HG03045 (cell line): ENCODE measurements around the gene PHAF1.

Source experiments
- ATAC-seq: cut with Tn5 transposase; IDR thresholded peaks from one replicate; pipeline ENCODE4 v1.9.1; 2021; ENCODE audit warnings: mild to moderate bottlenecking, moderate library complexity; ENCODE audit not compliant: unreplicated experiment

PHAF1 gene

GRCh38 chr16:67146523-67147357 lies 37.0 kb downstream of the PHAF1 start:
- ATAC-seq: no peak

- ATAC-seq: no peak
Measured at GRCh38 chr16:67147437-67148140, 37.8 kb downstream of the PHAF1 start.

DNA sequence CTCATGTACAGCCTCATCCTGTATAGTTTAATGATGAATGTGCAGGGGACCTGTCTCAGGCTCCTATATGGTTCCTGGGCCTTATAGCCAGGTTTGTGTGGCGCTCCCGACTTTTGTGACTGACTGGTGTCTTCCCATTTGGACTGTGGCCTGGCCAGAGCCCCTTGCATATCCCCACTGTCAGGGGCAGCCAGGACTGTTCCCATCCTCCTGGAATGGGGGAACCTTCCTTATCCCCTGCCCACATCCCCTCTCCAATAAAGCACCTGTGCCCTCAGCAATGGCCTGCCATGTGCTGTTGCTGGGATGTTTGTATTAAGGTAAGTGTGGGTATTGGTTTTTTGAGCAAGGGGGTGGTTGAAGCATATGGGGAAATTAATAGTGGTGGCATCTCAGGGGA lies 38.5 kb downstream of the PHAF1 start:
- ATAC-seq: no peak

- ATAC-seq: no peak
Measured at GRCh38 chr16:67148656-67149275, 39.0 kb downstream of the PHAF1 start.

DNA sequence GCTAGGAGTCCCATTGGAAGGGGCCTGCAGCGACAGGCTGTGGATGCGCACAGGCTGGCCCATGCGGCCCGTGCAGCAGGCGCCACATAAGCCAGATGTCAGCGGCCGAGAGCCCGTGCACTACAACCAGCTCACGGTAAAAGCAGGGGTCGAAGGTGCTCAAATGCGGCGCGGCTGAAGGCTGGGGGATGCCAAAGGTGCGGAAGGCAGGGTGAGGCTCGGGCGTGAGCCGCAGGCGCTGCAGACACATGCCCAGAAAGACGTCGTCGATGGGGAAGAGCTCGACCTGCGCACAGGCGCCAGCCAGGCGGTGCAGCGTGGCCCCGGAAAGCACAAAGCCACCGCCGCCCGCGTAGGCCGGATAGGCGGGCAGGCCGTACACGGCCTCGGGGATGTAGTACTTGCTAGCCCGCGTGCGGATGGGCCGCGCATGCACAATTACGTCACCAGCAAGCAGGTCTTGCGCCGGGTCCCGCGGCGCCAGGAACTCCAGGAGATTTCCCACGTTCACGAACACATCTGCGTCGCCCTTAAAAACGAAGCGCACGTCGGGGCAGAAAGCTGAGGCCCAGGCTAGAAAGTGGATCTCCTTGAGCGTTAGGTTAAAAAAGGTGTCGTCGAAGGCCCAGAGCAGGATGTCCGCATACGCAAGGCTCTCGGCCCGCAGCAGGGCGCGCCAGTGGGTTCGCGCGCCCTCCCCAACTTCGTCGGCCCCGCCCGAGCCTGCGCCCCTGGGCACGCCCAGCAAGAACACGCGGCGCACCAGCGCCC lies 39.7 kb downstream of the PHAF1 start:
- ATAC-seq: no peak

DNA sequence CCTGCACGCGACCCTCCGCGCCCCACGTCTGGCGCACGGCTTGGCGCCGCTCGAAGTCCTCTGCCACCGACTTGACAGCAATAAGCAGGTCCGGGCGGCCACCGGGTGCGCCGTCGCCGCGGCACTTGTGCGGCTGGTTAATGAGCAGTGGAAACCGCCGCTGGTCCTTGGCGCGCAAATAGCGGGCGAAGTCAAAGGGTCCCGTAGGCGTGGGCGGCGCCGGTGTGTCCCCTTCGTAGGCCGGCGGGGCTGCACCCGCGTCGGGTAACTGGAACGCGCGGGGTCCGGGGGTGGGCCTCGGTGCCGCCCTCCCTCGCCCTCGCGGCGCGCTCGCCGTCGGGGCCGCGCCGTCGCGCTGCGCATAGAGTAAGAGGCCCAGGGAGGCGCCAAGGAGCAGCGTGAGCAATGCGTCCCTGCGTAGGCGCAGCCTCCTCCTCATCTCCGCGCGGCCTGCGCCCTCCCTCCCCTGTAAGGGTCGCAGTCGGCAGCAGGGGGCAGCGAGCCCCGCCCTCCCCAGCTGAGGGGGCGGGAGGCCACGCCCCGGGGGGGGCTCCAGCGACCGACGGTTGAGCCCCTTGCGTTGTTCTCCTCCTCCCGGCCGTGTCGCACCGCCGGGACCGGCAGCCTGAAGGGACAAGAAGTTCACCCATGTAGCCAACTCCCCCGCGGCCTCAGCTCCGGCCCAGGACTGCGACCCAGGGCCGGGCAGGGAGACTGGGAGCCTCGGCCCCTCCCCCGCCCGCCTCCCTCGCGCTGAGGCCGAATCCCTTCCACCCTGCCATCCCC lies 40.5 kb downstream of the PHAF1 start:
- peak; percentile 38 for ATAC-seq

DNA sequence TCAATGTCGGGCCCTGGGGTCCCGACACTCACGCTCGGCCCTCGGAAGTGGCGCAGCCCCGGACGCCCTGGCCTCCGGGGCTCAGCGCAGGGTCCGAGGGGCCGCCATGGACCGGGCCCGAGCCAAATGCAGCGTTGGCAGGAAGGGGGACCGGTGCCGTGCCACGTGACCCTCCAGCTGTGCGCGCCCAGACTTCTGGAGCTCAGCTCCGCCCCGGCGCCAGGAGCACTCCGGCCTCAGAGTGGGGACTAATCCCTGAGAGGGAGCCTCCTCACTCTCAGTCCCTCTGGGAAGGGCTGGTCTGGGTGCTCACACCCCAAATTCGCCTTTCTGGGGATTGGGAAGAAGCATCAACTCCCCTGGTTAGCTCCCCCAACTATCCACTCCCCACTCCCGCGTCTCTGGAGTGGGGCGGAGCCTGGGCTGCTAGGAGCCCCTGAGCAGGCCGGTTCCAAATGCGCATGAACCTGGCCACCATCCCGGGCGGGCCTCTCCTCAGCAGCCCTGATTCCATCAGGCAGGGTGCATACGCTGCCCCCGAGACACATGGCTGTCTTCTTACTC lies 41.2 kb downstream of the PHAF1 start, which contains the start of gene B3GNT9:
Gene B3GNT9, minus strand, starts transcription at position 166 of the 564 bp plus-strand sequence. CDS start 513 bp downstream, outside the sequence.
- peak; percentile 55 for ATAC-seq

DNA sequence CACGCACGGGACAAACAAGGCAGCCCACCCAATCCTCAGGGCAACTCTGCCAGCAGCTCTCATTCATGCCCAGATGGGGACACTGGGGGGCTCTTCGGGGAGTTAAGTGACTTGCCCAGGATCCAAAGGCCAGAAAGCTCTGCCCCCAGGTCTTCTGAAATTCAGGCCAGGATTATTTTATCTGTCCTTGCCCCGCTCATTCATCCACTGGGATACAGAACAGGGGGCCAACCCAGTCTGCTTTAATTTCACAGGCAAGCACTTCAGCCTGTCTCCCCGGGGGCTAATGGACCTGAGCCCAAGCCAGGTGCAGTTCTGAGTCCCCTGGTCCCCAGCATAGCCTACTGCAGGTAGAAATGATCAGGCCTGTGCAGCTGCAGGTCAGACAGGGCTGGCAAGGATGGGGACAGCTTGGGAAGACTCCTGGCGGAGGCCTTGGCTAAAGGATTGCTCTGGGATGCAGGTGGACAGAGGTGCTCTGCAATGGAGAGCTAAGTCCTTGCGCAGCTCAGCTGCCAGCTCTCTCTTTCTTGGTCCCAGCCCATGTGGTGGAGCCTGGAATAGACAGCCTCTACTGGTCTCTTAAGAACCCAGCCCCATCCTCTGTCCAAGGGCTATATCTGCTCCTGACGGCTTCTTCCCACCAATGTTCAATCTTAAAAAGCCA lies 41.8 kb downstream of the PHAF1 start:
- no peak for ATAC-seq

- ATAC-seq: no peak
Measured at GRCh38 chr16:67154578-67155294, 45.0 kb downstream of the PHAF1 start.

DNA sequence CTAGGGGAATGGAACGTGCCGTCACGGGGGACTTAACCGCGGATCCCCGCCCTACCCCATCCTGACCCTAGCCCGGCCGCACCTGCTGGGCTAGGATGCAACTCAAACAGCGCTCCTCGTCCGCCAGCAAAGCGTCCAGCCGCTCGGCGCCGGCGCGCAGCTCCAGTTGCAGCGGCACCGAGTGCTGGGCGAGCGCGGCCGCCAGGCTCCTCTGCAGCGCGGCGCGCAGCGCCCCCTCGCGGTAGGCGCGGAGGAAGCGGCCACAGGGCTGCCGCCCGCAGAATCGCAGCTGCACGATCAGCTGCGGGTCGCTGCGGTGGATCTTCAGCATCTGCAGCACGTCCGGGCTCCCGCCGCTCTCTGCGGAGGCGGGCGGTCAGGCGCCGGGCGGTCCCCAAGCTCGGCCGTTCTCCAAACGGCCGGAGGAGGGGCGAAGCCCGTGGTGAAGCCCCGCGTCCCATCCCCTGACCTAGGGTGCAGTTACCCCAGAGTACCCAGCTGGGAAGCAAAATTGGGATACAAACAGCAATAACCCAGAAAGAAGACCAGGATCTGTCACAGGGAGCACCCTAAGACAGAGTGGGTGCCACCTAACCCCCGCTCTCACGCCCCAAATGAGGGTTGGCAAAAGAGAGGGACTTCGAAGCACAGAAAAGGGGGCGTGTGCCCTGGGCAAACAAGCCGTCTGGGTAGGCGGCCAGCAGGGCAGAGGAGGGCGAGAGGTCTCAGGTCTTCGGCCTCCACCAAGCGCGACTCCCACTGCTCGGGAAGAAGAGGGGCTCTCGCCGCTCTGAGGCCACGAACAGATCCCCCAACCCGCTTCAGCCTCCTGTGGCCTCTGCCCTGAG lies 45.8 kb downstream of the PHAF1 start:
- no peak for ATAC-seq

GRCh38 chr16:67156143-67156844 lies 46.6 kb downstream of the PHAF1 start:
- no peak for ATAC-seq

GRCh38 chr16:67157106-67157748 lies 47.5 kb downstream of the PHAF1 start:
- ATAC-seq: no peak

- no peak for ATAC-seq
Measured at GRCh38 chr16:67157892-67158635, 48.3 kb downstream of the PHAF1 start.

- ATAC-seq: peak; percentile 42
Measured at GRCh38 chr16:67158637-67159600, 49.2 kb downstream of the PHAF1 start.

- no peak for ATAC-seq
Measured at GRCh38 chr16:67161595-67162058, 51.9 kb downstream of the PHAF1 start.
